Breast epithelium (tissue), 4 donors: ENCODE results near the gene FNIP2. TPM values are rescaled to one million over a fixed set of nuclear protein-coding genes. Genes with fewer than 3 reads are reported as not detected.

Experiments
- DNase-seq, 2 donors: peaks; one replicate each; pipeline ENCODE4 v3.0.0-alpha.2; 2019; ENCODE audit warnings: low spot score in 2 of 2
- H3K27ac ChIP-seq, 2 donors: fragments of 200-600 bp; sonication (generic) in 1 of 2; one replicate each; pipeline ENCODE4 v1.5.1; 2016 to 2019; ENCODE audit warnings: mild to moderate bottlenecking in 1 of 2
- H3K27me3 ChIP-seq, 2 donors: fragments of 200-600 bp; sonication (generic) in 1 of 2; one replicate each; pipeline versions ENCODE4 v1.5.1 to v1.6.0; 2017 to 2019; ENCODE audit warnings: control low read depth in 1 of 2, mild to moderate bottlenecking in 1 of 2
- H3K36me3 ChIP-seq: fragments of 200-600 bp; one replicate; pipeline ENCODE4 v1.5.1; 2019
- H3K4me1 ChIP-seq, 2 donors: fragments of 200-600 bp; sonication (generic); one replicate each; pipeline ENCODE4 v1.5.1; 2016 to 2019; ENCODE audit warnings: control low read depth in 1 of 2
- H3K4me3 ChIP-seq, 3 donors: fragments of 200-600 bp; sonication (generic); 1 replicate in 2 of 3; 2 replicates in 1 of 3; pipeline ENCODE4 v1.5.1; 2016 to 2019; ENCODE audit warnings: mild to moderate bottlenecking in 3 of 3, moderate library complexity in 2 of 3
- H3K9me3 ChIP-seq, 2 donors: fragments of 200-600 bp; sonication (generic) in 1 of 2; one replicate each; pipeline ENCODE4 v1.5.1; 2016 to 2019; ENCODE audit warnings: control low read depth in 1 of 2
- CTCF ChIP-seq, 3 donors: fragments of 450-650 bp; IDR thresholded peaks; one replicate each; pipeline ENCODE4 v1.5.1; 2016 to 2017; ENCODE audit warnings: antibody characterized with exemption in 3 of 3, mild to moderate bottlenecking in 3 of 3, moderate library complexity in 3 of 3
- POLR2A ChIP-seq: fragments of 450-650 bp; IDR thresholded peaks from one replicate; pipeline ENCODE4 v1.6.1; 2016; ENCODE audit warnings: antibody characterized with exemption, mild to moderate bottlenecking, moderate library complexity
- POLR2AphosphoS5 ChIP-seq, 3 donors: sonication (generic); formaldehyde crosslinking; IDR thresholded peaks; one replicate each; pipeline ENCODE4 v1.6.1; 2017; ENCODE audit warnings: antibody characterized with exemption in 3 of 3
- intact Hi-C: fragments of 100-400 bp; cut with DNase I; formaldehyde crosslinking; loops from one replicate; pipeline ENCODE4 v1.15.1; 2023; ENCODE audit warnings: low total_unique reads
- total RNA-seq, 3 donors: library from RNA; depleted of rRNA; stranded (reverse); fragments of >200 nt; gene quantifications; one replicate each; pipeline ENCODE4 v1.1.0, GENCODE V29; 2016

The FNIP2 gene
- total RNA-seq, 3 donors from 2014 or later = 40.3 to 70.4 (median 55.2) TPM

- intact Hi-C loops = loop anchor here (5.0 kb wide), 1 partner anchor 339 kb away; no protein-coding TSS in a partner anchor
- Histone ChIP-seq H3K36me3 (no peaks in the 10 kb centered on the region), H3K9me3 (no peaks in the 10 kb centered on the region), H3K4me1 (no peaks in the 10 kb centered on the region), H3K27me3 (no peaks in the 10 kb centered on the region), H3K4me3 (no peak overlapping the region), H3K27ac (no peak overlapping the region)
- no peak for DNase-seq
- TF ChIP-seq POLR2AphosphoS5 (IDR thresholded peaks at IDR 0.05) = no peak
- TF ChIP-seq POLR2A = no peak
- no peak for TF ChIP-seq CTCF (IDR thresholded peaks at IDR 0.05)
Observed at GRCh38 chr4:158857951-158858350, 89.1 kb downstream of the FNIP2 start.

DNA sequence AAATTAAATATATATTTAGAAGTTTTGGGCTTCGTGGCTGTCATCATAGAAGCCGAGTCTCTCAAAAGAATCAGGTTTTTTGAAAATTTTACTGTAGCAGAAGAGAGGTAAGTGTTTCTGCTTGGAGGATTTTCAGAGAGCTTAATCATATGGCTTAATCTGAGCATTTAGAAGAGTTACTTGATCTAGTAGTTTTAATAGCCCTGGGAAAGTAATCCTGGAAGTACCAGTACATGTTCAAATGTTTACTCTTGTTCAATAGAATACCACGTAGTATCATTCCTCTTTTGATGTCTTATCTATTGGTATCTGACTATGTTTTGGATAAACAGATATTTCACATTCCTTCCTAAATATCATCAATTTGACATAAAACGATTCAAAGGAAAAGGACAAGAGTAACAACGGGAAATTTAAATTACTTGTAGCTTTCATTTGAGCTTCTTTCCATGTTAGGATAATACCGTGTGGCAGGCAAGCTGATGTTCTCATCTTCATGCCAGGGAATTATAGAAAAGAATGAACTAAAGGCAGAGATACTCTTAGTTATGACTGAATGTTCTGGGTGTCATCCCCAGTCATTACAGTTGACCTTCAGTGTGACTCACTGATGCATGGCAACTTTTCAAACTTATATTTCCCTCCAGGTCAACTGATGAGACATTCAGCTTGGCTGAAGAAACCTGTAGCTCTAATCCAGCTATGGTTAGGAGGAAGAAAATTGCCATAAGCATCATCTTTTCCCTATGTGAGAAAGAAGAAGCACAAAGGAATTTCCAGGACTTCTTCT, 89.8 kb downstream of the FNIP2 start:
- Histone ChIP-seq H3K36me3 (no peaks in the 10 kb centered on the region), H3K4me3 (no peak overlapping the region), H3K9me3 (no peaks in the 10 kb centered on the region), H3K27ac (no peak overlapping the region), H3K27me3 (no peaks in the 10 kb centered on the region), H3K4me1 (no peaks in the 10 kb centered on the region)
- TF ChIP-seq CTCF (IDR thresholded peaks at IDR 0.05) (no peak), POLR2AphosphoS5 (IDR thresholded peaks at IDR 0.05) (no peak), POLR2A (no peak)
- intact Hi-C loops = loop anchor here (5.0 kb wide), 1 partner anchor 339 kb away; no protein-coding TSS in a partner anchor
- DNase-seq = no peak

GRCh38 chr4:158859661-158860060, 90.8 kb downstream of the FNIP2 start:
- no peak for DNase-seq
- Histone ChIP-seq H3K27ac (no peak overlapping the region), H3K4me3 (no peak overlapping the region), H3K4me1 (no peaks in the 10 kb centered on the region), H3K36me3 (no peaks in the 10 kb centered on the region), H3K9me3 (no peaks in the 10 kb centered on the region), H3K27me3 (no peaks in the 10 kb centered on the region)
- TF ChIP-seq POLR2A (no peak), CTCF (IDR thresholded peaks at IDR 0.05) (no peak), POLR2AphosphoS5 (IDR thresholded peaks at IDR 0.05) (no peak)
- intact Hi-C loops = loop anchor here (5.0 kb wide), 1 partner anchor 338 kb away; no protein-coding TSS in a partner anchor

DNA sequence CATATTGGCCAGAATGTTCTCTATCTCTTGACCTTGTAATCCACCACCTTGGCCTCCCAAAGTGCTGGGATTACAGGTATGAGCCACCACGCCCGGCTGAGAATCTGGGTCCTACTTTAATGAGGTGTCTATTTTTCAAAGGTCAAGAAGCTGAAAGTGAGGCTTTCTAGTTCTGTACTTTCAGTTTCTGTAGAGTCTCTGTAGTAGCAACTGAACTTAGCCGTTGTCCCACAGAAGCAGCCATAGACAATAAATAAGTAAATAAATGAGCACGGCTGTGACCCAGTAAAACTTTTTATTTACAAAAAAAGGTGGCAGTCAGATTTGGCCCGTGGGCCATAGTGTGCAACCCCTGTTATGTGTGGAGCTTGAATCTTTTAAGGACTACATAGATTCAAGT, 92.0 kb downstream of the FNIP2 start:
- Histone ChIP-seq H3K36me3 (no peaks in the 10 kb centered on the region), H3K4me1 (no peaks in the 10 kb centered on the region), H3K27me3 (no peaks in the 10 kb centered on the region), H3K4me3 (no peak overlapping the region), H3K27ac (no peak overlapping the region), H3K9me3 (no peaks in the 10 kb centered on the region)
- TF ChIP-seq CTCF (IDR thresholded peaks at IDR 0.05) (no peak), POLR2A (no peak), POLR2AphosphoS5 (IDR thresholded peaks at IDR 0.05) (no peak)
- no peak for DNase-seq
- intact Hi-C loops = no loop called here

DNA sequence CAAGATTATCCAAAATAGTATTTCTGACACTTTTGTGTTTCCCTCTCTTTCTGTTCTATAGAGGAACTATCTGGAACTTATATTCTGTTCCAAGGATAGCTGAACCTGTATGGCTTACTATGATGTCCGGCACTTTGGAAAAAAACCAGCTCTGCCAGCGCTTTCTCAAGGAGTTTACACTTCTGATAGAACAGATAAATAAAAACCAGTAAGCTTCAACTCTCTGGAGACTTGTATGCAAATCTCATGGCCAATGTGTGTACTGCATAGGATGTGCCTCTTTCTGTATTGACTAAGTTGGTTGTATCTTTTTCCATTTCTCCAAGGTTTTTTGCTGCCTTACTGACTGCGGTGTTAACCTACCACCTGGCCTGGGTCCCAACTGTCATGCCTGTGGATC, 92.5 kb downstream of the FNIP2 start:
- TF ChIP-seq POLR2AphosphoS5 (IDR thresholded peaks at IDR 0.05) (no peak), CTCF (IDR thresholded peaks at IDR 0.05) (no peak), POLR2A (no peak)
- no peak for DNase-seq
- H3K27ac ChIP-seq = no peak overlapping the region
- H3K4me1 ChIP-seq = no peaks in the 10 kb centered on the region
- no peaks in the 10 kb centered on the region for H3K36me3 ChIP-seq
- no peaks in the 10 kb centered on the region for H3K27me3 ChIP-seq
- no peaks in the 10 kb centered on the region for H3K9me3 ChIP-seq
- intact Hi-C loops = no loop called here
- H3K4me3 ChIP-seq = no peak overlapping the region
